ENCODE results near the gene DHX9.

GRCh38 chr1:182861994-182862393 lies 22.8 kb downstream of the DHX9 start:
- TF ChIP-seq CTCF (IDR thresholded peaks at IDR 0.05; ENCODE audit: low read depth, low read length, poor library complexity, severe bottlenecking) (no peak), EZH2phosphoT487 (IDR thresholded peaks at IDR 0.05; ENCODE audit: borderline replicate concordance, low read length) (no peak)

Data from DOHH2 (cell line).